Activated B cell treated with CpG ODN at 0.5 μM for 24 hours (primary cell): ENCODE measurements around the gene JCHAIN. TPM values are rescaled to one million over a fixed set of nuclear protein-coding genes. Genes with fewer than 3 reads are reported as not detected.
"Not testable (repeated sequence)": the region's sequence is repeated elsewhere in the genome, so short reads cannot be mapped to it uniquely, and the experiment has no call there.

ENCODE experiments used
- ATAC-seq: fragments of 200-7000 bp; cut with Tn5 transposase; one replicate; pipeline ENCODE4 v1.10.0; 2021; ENCODE audit warnings: low read depth, mild to moderate bottlenecking, moderate library complexity
- CTCF ChIA-PET: fragments of 350-600 bp; sonication (Branson Sonifier 250); formaldehyde crosslinking; loops from one replicate; lab custom pipeline; 2021; ENCODE audit warnings: antibody characterized with exemption; lab: Charles Lee
- POLR2A ChIA-PET: fragments of 350-600 bp; sonication (Branson Sonifier 250); formaldehyde crosslinking; loops from one replicate; lab custom pipeline; 2021; ENCODE audit warnings: antibody characterized with exemption; lab: Charles Lee
- DNase-seq: peaks from one replicate; pipeline ENCODE4 v3.0.0; 2022
- H3K27ac Mint-ChIP-seq: one replicate; pipeline ENCODE4 v1.8.0; 2020; ENCODE audit warnings: mixed read lengths
- H3K27me3 Mint-ChIP-seq: one replicate; pipeline ENCODE4 v1.8.0; 2021; ENCODE audit warnings: mixed read lengths
- H3K36me3 Mint-ChIP-seq: one replicate; pipeline ENCODE4 v1.8.0; 2021; ENCODE audit warnings: low read depth, mixed read lengths
- H3K4me1 Mint-ChIP-seq: one replicate; pipeline ENCODE4 v1.8.0; 2021; ENCODE audit warnings: mixed read lengths
- H3K4me3 Mint-ChIP-seq: one replicate; pipeline ENCODE4 v1.8.0; 2020; ENCODE audit warnings: mild to moderate bottlenecking, mixed read lengths
- H3K9me3 Mint-ChIP-seq: one replicate; pipeline ENCODE4 v1.8.0; 2020; ENCODE audit warnings: mixed read lengths
- intact Hi-C: fragments of 100-400 bp; cut with micrococcal nuclease; formaldehyde crosslinking; loops from one replicate; pipeline ENCODE4 v1.15.1; 2024
- total RNA-seq: library from RNA; stranded (reverse); gene quantifications from 2 replicates; pipeline ENCODE4 v1.2.3, GENCODE V29; 2022
- TF ChIP-seq, protein P1 (sequence below): fragments of 200-600 bp; IDR thresholded peaks from one replicate; pipeline ENCODE4 v1.8.0; 2022; ENCODE audit warnings: antibody characterized with exemption, mild to moderate bottlenecking

JCHAIN gene
- total RNA-seq, 1 donor from 2014 or later = 47.0 TPM

DNA sequence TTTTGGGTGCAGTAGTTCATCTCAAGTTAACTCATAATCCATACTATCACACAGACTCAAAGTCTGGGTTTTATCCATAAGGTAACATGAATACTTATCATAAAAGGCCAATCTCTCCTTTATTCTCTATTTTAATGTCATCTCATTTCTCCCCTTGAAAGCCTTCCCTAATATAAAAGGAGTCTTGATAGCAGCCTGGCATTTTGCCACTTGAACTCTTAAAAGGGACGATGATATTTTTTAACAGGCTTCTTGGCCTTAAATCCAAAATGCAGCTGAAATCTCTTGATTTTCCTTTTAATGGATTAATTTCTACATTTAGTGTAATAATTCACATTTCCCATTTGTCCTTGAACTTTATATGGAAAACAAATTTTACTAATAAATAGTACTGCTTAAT is 8.4 kb upstream of the JCHAIN start:
- H3K27me3 Mint-ChIP-seq = no peaks in the 10 kb centered on the region
- TF ChIP-seq, protein P1, sequence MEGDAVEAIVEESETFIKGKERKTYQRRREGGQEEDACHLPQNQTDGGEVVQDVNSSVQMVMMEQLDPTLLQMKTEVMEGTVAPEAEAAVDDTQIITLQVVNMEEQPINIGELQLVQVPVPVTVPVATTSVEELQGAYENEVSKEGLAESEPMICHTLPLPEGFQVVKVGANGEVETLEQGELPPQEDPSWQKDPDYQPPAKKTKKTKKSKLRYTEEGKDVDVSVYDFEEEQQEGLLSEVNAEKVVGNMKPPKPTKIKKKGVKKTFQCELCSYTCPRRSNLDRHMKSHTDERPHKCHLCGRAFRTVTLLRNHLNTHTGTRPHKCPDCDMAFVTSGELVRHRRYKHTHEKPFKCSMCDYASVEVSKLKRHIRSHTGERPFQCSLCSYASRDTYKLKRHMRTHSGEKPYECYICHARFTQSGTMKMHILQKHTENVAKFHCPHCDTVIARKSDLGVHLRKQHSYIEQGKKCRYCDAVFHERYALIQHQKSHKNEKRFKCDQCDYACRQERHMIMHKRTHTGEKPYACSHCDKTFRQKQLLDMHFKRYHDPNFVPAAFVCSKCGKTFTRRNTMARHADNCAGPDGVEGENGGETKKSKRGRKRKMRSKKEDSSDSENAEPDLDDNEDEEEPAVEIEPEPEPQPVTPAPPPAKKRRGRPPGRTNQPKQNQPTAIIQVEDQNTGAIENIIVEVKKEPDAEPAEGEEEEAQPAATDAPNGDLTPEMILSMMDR = no peak
- intact Hi-C loops = no loop called here
- H3K4me3 Mint-ChIP-seq = no peak overlapping the region
- CTCF ChIA-PET = no interaction called here
- DNase-seq = no peak
- peaks cover 67% of the 10 kb centered on the region for H3K4me1 Mint-ChIP-seq
- no peaks in the 10 kb centered on the region for H3K36me3 Mint-ChIP-seq
- no peak overlapping the region for H3K27ac Mint-ChIP-seq
- no peaks in the 10 kb centered on the region for H3K9me3 Mint-ChIP-seq
- no peak for ATAC-seq
- POLR2A ChIA-PET = no interaction called here

GRCh38 chr4:70674191-70674590 is 7.9 kb upstream of the JCHAIN start:
- intact Hi-C loops = no loop called here
- ChIA-PET CTCF (no interaction called here), POLR2A (no interaction called here)
- no peaks in the 10 kb centered on the region for H3K27me3 Mint-ChIP-seq
- H3K4me3 Mint-ChIP-seq = no peak overlapping the region
- H3K4me1 Mint-ChIP-seq = peaks cover 65% of the 10 kb centered on the region
- ATAC-seq = no peak
- TF ChIP-seq, protein P1 = no peak
- H3K9me3 Mint-ChIP-seq = no peaks in the 10 kb centered on the region
- no peak for DNase-seq
- H3K36me3 Mint-ChIP-seq = no peaks in the 10 kb centered on the region
- no peak overlapping the region for H3K27ac Mint-ChIP-seq

GRCh38 chr4:70671091-70671490 is 4.8 kb upstream of the JCHAIN start:
- no peaks in the 10 kb centered on the region for H3K36me3 Mint-ChIP-seq
- peaks cover 64% of the 10 kb centered on the region for H3K4me1 Mint-ChIP-seq
- TF ChIP-seq, protein P1 = no peak
- no peak overlapping the region for H3K4me3 Mint-ChIP-seq
- ChIA-PET CTCF (no interaction called here), POLR2A (interaction anchor here (1.0 to 1.6 kb wide), 3 partner anchors 16 to 34 kb away, joined by 3 to 4 read pairs (median 4); partner anchors contain the start of gene UTP3)
- H3K27ac Mint-ChIP-seq = no peak overlapping the region
- no peaks in the 10 kb centered on the region for H3K9me3 Mint-ChIP-seq
- ATAC-seq (no peak), DNase-seq (no peak)
- intact Hi-C loops = no loop called here
- H3K27me3 Mint-ChIP-seq = no peaks in the 10 kb centered on the region

- Mint-ChIP-seq H3K36me3 (no peaks in the 10 kb centered on the region), H3K4me1 (peaks cover 63% of the 10 kb centered on the region), H3K9me3 (no peaks in the 10 kb centered on the region), H3K4me3 (no peak overlapping the region), H3K27ac (no peak overlapping the region), H3K27me3 (no peaks in the 10 kb centered on the region)
- DNase-seq (no peak), ATAC-seq (no peak)
- TF ChIP-seq, protein P1 = no peak
- intact Hi-C loops = no loop called here
- ChIA-PET POLR2A (interaction anchor here (0.9 to 1.1 kb wide), 5 partner anchors 17 to 35 kb away, joined by 3 to 4 read pairs (median 4); partner anchors contain the start of gene UTP3), CTCF (no interaction called here)
Observed at GRCh38 chr4:70670332-70671014, 4.2 kb upstream of the JCHAIN start.

DNA sequence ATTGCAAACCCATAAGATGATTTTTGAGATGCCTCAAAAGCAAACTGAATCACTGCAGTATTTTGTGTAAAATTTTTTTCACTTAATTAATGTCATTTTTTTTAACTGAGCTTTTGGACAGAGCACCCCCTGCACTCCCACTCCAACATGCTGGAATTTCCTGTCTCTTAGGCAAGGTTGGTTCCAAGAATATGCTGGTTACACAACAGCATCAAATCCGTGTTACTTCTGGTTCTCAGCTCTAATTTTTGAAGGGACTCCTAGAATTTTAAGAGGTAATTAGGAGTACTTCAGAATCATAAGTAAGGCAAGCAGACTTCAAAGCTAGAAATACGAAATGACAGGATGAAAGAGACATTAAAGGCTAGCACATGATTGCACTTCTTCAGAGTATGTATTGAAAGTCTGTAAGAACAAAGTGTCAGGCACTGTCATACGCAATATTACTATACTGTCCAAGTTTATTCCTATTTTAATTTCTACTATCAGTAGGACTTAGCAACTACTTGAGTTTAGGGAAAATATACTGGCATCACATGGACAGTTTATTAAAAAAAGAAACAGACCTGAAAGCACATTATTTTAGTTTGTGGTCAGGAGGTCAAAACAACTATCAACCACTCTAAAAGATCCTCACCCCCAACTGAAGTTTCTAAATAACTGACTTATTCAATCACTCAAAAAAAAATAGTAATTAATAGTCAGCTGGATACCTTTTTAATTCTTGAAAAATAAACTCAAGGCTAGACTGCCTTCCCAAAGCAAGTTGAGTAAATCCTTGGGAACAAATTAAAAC is 1.6 kb upstream of the JCHAIN start:
- TF ChIP-seq, protein P1 = no peak
- Mint-ChIP-seq H3K4me3 (no peak overlapping the region), H3K36me3 (no peaks in the 10 kb centered on the region), H3K9me3 (no peaks in the 10 kb centered on the region), H3K27me3 (no peaks in the 10 kb centered on the region), H3K4me1 (peaks cover 58% of the 10 kb centered on the region), H3K27ac (peak overlapping the region; percentile 37)
- ATAC-seq (no peak), DNase-seq (no peak)
- ChIA-PET CTCF (no interaction called here), POLR2A (interaction anchor here (0.7 to 1.3 kb wide), 4 partner anchors 9 to 35 kb away, joined by 3 to 4 read pairs (median 4); no protein-coding TSS in a partner anchor)
- intact Hi-C loops = no loop called here

GRCh38 chr4:70661309-70661922 is 4.9 kb downstream of the JCHAIN start:
- ChIA-PET POLR2A (interaction anchor here (0.6 kb wide), 1 partner anchor 19 kb away, joined by 5 read pairs; no protein-coding TSS in a partner anchor), CTCF (interaction anchor here (0.8 kb wide), 1 partner anchor 9 kb away, joined by 3 read pairs; no protein-coding TSS in a partner anchor)
- intact Hi-C loops = loop anchor here (2.0 kb wide), 1 partner anchor 17 kb away; no protein-coding TSS in a partner anchor
- Mint-ChIP-seq H3K4me1 (peaks cover 30% of the 10 kb centered on the region), H3K27ac (peak overlapping the region; percentile 55)
- H3K27me3 Mint-ChIP-seq, H3K4me3 Mint-ChIP-seq, H3K36me3 Mint-ChIP-seq, DNase-seq, H3K9me3 Mint-ChIP-seq: not testable (repeated sequence)
- peak; percentile 21 for ATAC-seq
